Measurements from ENCODE around the gene PIR. TPM values are rescaled to one million over a fixed set of nuclear protein-coding genes. Genes with fewer than 3 reads are reported as not detected.

Gene PIR
- total RNA-seq, 1 donor from 2014 or later, result 19.8 TPM

GRCh38 chrX:15492469-15492868, 664 bp downstream of the PIR start:
- DNase-seq (no peak), ATAC-seq (no peak)
- Histone ChIP-seq H3K27ac (peak overlapping the region; percentile 58), H3K4me3 (peak overlapping the region; percentile 55), H3K36me3 (no peaks in the 10 kb centered on the region), H3K4me1 (peaks cover 5% of the 10 kb centered on the region), H3K9me3 (no peaks in the 10 kb centered on the region), H3K27me3 (ENCODE audit: low read depth) (no peaks in the 10 kb centered on the region)
- intact Hi-C loops (cut with DNase I), result loop anchor here (10.0 kb wide), 1 partner anchor 72 kb away; no protein-coding TSS in a partner anchor
- TF ChIP-seq CTCF (IDR thresholded peaks at IDR 0.05), result no peak

- no peak overlapping the region for H3K27ac ChIP-seq
- no peak overlapping the region for H3K4me3 ChIP-seq
- no peak for TF ChIP-seq CTCF (IDR thresholded peaks at IDR 0.05)
- no peaks in the 10 kb centered on the region for H3K9me3 ChIP-seq
- H3K27me3 ChIP-seq (ENCODE audit: low read depth), result no peaks in the 10 kb centered on the region
- H3K36me3 ChIP-seq, result no peaks in the 10 kb centered on the region
- DNase-seq (no peak), ATAC-seq (no peak)
- intact Hi-C loops (cut with DNase I), result no loop called here
- no peaks in the 10 kb centered on the region for H3K4me1 ChIP-seq
Measured at GRCh38 chrX:15483891-15484290, 9.2 kb downstream of the PIR start.

GRCh38 chrX:15475486-15475885, 17.6 kb downstream of the PIR start:
- H3K36me3 ChIP-seq, result no peaks in the 10 kb centered on the region
- ATAC-seq (no peak), DNase-seq (no peak)
- no peak overlapping the region for H3K4me3 ChIP-seq
- H3K4me1 ChIP-seq, result no peaks in the 10 kb centered on the region
- intact Hi-C loops (cut with DNase I), result no loop called here
- H3K27ac ChIP-seq, result no peak overlapping the region
- no peaks in the 10 kb centered on the region for H3K9me3 ChIP-seq
- H3K27me3 ChIP-seq (ENCODE audit: low read depth), result no peaks in the 10 kb centered on the region
- TF ChIP-seq CTCF (IDR thresholded peaks at IDR 0.05), result no peak

GRCh38 chrX:15475021-15475420, 18.1 kb downstream of the PIR start:
- no peak for ATAC-seq
- Histone ChIP-seq H3K4me1 (no peaks in the 10 kb centered on the region), H3K4me3 (no peak overlapping the region), H3K9me3 (no peaks in the 10 kb centered on the region), H3K36me3 (no peaks in the 10 kb centered on the region), H3K27me3 (ENCODE audit: low read depth) (no peaks in the 10 kb centered on the region), H3K27ac (no peak overlapping the region)
- TF ChIP-seq CTCF (IDR thresholded peaks at IDR 0.05), result no peak
- DNase-seq, result no peak
- intact Hi-C loops (cut with DNase I), result no loop called here

- no peak for TF ChIP-seq CTCF (IDR thresholded peaks at IDR 0.05)
- no peaks in the 10 kb centered on the region for H3K9me3 ChIP-seq
- no peaks in the 10 kb centered on the region for H3K36me3 ChIP-seq
- no peak overlapping the region for H3K27ac ChIP-seq
- no peak overlapping the region for H3K4me3 ChIP-seq
- intact Hi-C loops (cut with DNase I), result no loop called here
- no peaks in the 10 kb centered on the region for H3K27me3 ChIP-seq (ENCODE audit: low read depth)
- no peaks in the 10 kb centered on the region for H3K4me1 ChIP-seq
- peak in 1 of 2 donors; percentile 65 for ATAC-seq
- DNase-seq, result no peak
Measured at GRCh38 chrX:15474028-15474427, 19.1 kb downstream of the PIR start.

GRCh38 chrX:15472531-15472930, 20.6 kb downstream of the PIR start:
- no peaks in the 10 kb centered on the region for H3K36me3 ChIP-seq
- DNase-seq (no peak), ATAC-seq (no peak)
- intact Hi-C loops (cut with DNase I), result no loop called here
- no peaks in the 10 kb centered on the region for H3K9me3 ChIP-seq
- no peak for TF ChIP-seq CTCF (IDR thresholded peaks at IDR 0.05)
- no peaks in the 10 kb centered on the region for H3K4me1 ChIP-seq
- no peaks in the 10 kb centered on the region for H3K27me3 ChIP-seq (ENCODE audit: low read depth)
- H3K27ac ChIP-seq, result no peak overlapping the region
- H3K4me3 ChIP-seq, result no peak overlapping the region

All from lower lobe of right lung (tissue), 2 donors.